ENCODE data around the gene TMCO1. TPM values are rescaled to one million over a fixed set of nuclear protein-coding genes. Genes with fewer than 3 reads are reported as not detected.

The TMCO1 gene
- total and polyA plus RNA-seq, 2 of the 13 experiments (the other 11 are each of a cell fraction or from before 2014, with no cell fraction given), result 106 to 119 TPM

DNA sequence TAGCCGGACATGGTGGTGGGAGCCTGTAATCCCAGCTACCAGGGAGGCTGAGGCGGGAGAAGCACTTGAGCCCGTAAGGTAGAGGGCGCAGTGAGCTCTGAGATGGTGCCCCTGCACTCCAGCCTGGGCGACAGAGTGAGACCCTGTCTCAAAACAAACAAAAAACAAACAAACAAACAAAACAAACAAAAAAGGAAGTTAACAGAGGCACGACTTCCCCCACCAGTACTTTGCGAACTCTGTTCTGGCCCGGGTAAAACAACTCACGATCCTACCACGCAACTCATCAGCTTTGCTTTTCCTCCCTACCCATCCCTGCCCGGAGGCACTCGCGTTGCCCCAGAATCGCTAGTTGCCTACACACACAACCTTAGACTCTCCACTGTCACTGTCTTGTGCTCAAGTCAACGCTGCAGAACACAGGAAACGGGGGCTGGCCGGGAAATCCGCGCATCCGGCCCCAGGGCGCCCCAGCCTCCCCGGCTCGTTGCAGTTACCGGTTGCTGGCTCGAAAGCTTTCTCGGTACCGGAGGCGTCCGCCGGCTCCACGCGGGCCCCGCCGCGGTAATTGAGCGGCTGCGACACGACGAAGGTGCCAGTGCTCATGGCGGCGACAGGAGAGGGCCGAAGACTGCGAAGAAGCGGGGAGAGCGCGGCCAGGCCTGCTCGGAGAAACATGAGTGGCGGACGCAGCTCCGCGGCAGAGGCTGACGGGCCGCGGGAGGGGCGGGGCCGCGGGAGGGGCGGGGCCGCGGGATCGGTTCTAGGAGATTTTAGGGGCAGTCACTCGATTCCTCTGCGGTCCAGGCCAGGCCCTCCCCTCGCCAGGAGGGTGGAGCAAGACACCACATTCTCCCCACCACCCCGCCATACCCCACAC is 70.5 kb downstream of the TMCO1 start, which contains the start of gene ALDH9A1 (continued):
- TF ChIP-seq U2AF2 (IDR thresholded peaks at IDR 0.05; ENCODE audit: low read depth, low read length), result no peak
- no peak for TF ChIP-seq NONO (IDR thresholded peaks at IDR 0.05)
- peak; percentile 88 for TF ChIP-seq NONO (CRISPR knock-in tag; conservative IDR thresholded peaks at IDR 0.05)
- no peak for TF ChIP-seq ZSCAN30 (CRISPR knock-in tag; IDR thresholded peaks at IDR 0.05)
- TF ChIP-seq IKZF4 (CRISPR knock-in tag; IDR thresholded peaks at IDR 0.05; ENCODE audit: borderline replicate concordance, low read depth, not compliant biosample characterization), result no peak
- TF ChIP-seq RAD21 (CRISPR knock-in tag; IDR thresholded peaks at IDR 0.05), result no peak
- no peak for TF ChIP-seq FOXK2 (IDR thresholded peaks at IDR 0.05)
- no peak for TF ChIP-seq ZNF747 (CRISPR knock-in tag; IDR thresholded peaks at IDR 0.05; ENCODE audit: borderline replicate concordance)
- TF ChIP-seq, protein P1, sequence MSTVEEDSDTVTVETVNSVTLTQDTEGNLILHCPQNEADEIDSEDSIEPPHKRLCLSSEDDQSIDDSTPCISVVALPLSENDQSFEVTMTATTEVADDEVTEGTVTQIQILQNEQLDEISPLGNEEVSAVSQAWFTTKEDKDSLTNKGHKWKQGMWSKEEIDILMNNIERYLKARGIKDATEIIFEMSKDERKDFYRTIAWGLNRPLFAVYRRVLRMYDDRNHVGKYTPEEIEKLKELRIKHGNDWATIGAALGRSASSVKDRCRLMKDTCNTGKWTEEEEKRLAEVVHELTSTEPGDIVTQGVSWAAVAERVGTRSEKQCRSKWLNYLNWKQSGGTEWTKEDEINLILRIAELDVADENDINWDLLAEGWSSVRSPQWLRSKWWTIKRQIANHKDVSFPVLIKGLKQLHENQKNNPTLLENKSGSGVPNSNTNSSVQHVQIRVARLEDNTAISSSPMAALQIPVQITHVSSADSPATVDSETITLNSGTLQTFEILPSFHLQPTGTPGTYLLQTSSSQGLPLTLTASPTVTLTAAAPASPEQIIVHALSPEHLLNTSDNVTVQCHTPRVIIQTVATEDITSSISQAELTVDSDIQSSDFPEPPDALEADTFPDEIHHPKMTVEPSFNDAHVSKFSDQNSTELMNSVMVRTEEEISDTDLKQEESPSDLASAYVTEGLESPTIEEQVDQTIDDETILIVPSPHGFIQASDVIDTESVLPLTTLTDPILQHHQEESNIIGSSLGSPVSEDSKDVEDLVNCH (CRISPR knock-in tag; IDR thresholded peaks at IDR 0.05), result no peak
- TF ChIP-seq ARNTL (CRISPR knock-in tag; IDR thresholded peaks at IDR 0.05), result no peak; the same call in 1 of the 2 replicates
- TF ChIP-seq ZNF577 (CRISPR knock-in tag; IDR thresholded peaks at IDR 0.05; ENCODE audit: borderline replicate concordance, low read depth), result no peak
- TF ChIP-seq ZSCAN12 (CRISPR knock-in tag; IDR thresholded peaks at IDR 0.05), result no peak
- TF ChIP-seq, protein P2, sequence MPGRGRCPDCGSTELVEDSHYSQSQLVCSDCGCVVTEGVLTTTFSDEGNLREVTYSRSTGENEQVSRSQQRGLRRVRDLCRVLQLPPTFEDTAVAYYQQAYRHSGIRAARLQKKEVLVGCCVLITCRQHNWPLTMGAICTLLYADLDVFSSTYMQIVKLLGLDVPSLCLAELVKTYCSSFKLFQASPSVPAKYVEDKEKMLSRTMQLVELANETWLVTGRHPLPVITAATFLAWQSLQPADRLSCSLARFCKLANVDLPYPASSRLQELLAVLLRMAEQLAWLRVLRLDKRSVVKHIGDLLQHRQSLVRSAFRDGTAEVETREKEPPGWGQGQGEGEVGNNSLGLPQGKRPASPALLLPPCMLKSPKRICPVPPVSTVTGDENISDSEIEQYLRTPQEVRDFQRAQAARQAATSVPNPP (CRISPR knock-in tag; IDR thresholded peaks at IDR 0.05), result no peak
- TF ChIP-seq, protein P3, sequence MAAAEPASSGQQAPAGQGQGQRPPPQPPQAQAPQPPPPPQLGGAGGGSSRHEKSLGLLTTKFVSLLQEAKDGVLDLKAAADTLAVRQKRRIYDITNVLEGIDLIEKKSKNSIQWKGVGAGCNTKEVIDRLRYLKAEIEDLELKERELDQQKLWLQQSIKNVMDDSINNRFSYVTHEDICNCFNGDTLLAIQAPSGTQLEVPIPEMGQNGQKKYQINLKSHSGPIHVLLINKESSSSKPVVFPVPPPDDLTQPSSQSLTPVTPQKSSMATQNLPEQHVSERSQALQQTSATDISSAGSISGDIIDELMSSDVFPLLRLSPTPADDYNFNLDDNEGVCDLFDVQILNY (CRISPR knock-in tag; conservative IDR thresholded peaks at IDR 0.05), result 0 out of 2 replicates have a peak, but pooled peaks have one; percentile 19
- TF ChIP-seq, protein P4, sequence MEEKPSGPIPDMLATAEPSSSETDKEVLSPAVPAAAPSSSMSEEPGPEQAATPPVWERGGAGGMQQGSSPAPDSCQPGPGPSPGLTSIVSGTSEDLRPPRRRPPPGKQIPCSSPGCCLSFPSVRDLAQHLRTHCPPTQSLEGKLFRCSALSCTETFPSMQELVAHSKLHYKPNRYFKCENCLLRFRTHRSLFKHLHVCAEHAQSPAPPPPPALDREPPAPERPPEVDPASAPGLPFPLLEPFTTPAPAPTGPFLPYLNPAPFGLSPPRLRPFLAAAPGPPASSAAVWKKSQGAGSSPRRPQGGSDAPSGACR (CRISPR knock-in tag; IDR thresholded peaks at IDR 0.05), result peak; percentile 26; the same call in 1 of the 2 replicates
- TF ChIP-seq GTF2F1 (IDR thresholded peaks at IDR 0.05; ENCODE audit: low read length), result no peak
- TF ChIP-seq ZNF816 (CRISPR knock-in tag; IDR thresholded peaks at IDR 0.05; ENCODE audit: borderline replicate concordance), result no peak; the same call in 1 of the 2 replicates
- TF ChIP-seq, protein P5, sequence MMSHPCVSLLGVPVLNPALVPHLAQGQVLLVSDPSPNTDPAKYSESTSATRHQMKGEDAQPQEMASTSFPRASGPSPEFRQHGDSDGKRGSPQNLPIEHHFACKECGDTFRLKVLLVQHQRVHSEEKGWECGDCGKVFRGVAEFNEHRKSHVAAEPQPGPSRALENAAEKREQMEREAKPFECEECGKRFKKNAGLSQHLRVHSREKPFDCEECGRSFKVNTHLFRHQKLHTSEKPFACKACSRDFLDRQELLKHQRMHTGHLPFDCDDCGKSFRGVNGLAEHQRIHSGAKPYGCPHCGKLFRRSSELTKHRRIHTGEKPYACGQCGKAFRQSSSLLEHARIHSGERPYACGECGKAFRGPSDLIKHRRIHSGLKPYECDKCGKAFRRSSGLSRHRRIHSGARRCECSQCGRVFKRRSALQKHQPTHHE (CRISPR knock-in tag; IDR thresholded peaks at IDR 0.05; ENCODE audit: borderline replicate concordance), result peak; percentile 82; the same call in 1 of the 2 replicates
- TF ChIP-seq, protein P6, sequence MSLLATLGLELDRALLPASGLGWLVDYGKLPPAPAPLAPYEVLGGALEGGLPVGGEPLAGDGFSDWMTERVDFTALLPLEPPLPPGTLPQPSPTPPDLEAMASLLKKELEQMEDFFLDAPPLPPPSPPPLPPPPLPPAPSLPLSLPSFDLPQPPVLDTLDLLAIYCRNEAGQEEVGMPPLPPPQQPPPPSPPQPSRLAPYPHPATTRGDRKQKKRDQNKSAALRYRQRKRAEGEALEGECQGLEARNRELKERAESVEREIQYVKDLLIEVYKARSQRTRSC (CRISPR knock-in tag; IDR thresholded peaks at IDR 0.05; ENCODE audit: low read depth), result no peak
- TF ChIP-seq ZNF230 (CRISPR knock-in tag; IDR thresholded peaks at IDR 0.05), result 0 out of 2 replicates have a peak, but pooled peaks have one; percentile 35
- 0 out of 2 replicates have a peak, but pooled peaks have one; percentile 77 for TF ChIP-seq ZNF251 (CRISPR knock-in tag; IDR thresholded peaks at IDR 0.05)
- no peak for TF ChIP-seq REL (CRISPR knock-in tag; conservative IDR thresholded peaks at IDR 0.05)

All from HepG2 (cell line).